Fibroblast of pulmonary artery (primary cell): ENCODE measurements around the gene ZMYM2.

ENCODE experiments used
- DNase-seq: peaks from one replicate; pipeline ENCODE4 v3.0.0-alpha.2; 2010; ENCODE audit warnings: low read depth
- H3K4me3 ChIP-seq: replicated peaks from 2 replicates; pipeline ENCODE4 v1.5.1; 2011; ENCODE audit warnings: low read depth, mild to moderate bottlenecking, control low read depth, low read length, moderate library complexity
- CTCF ChIP-seq: IDR thresholded peaks from 2 replicates; pipeline ENCODE4 v1.5.1; 2011; ENCODE audit warnings: mild to moderate bottlenecking, control low read depth, low read length, inconsistent platforms; ENCODE audit errors: missing control alignments

ZMYM2 gene

DNA sequence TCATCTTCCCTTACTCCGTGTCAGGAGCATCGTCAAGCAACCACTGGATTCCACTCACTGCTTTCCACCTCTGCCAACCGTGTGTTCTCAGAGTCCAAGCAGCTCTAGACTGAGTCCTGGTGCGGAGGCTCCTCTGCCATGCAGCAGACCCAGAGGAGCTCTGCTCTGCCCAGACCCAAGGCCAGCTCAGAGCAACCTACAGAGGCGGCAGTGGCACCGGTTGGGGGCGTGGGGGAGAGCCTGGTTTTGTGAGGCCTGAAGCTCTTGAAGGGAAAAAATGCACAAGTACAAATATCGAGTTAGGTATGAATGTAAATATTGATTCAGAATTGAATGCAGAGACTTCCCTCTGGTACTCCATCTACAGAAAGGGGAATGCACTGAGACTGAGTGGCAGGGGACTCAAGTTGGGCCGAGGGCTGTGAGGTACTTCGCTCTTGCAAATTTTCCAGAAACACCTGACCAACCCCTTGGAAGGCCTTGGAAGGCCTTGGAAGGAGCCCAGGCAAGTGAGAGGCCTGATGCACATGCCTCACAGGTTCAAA, 155.6 kb downstream of the ZMYM2 start:
- DNase-seq = no peak
- TF ChIP-seq CTCF = no peak

GRCh38 chr13:20116213-20116612, 157.7 kb downstream of the ZMYM2 start:
- no peak overlapping the region for H3K4me3 ChIP-seq
- no peak for TF ChIP-seq CTCF
- no peak for DNase-seq

More for the DNA sequence above, 155.6 kb downstream of the ZMYM2 start:
- H3K4me3 ChIP-seq = no peak overlapping the region

- DNase-seq = peak; percentile 32
- TF ChIP-seq CTCF = no peak
- H3K4me3 ChIP-seq = peak overlapping the region; percentile 55
These were observed 160.0 kb downstream of the ZMYM2 start for GRCh38 chr13:20118268-20119140.

DNA sequence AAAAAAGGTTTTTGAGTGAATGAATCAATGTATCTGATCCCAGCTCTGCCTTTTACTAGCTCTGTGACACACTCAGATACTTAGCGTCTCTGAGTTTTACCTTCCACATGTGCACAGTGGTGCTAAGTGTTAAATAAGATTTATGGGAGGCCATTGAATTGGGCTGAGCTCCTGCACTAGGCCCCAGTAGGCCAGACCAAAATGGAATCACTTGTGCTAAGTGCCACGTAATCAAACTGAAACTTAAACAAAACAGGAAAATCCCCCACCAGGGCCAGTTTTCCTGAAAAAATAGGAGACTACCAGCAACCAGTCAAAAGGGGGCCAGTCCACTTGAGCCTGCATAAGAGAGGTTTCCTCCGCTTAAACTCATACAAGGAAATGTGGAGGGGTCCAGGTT, 161.4 kb downstream of the ZMYM2 start:
- no peak for DNase-seq
- TF ChIP-seq CTCF = no peak
- no peak overlapping the region for H3K4me3 ChIP-seq

DNA sequence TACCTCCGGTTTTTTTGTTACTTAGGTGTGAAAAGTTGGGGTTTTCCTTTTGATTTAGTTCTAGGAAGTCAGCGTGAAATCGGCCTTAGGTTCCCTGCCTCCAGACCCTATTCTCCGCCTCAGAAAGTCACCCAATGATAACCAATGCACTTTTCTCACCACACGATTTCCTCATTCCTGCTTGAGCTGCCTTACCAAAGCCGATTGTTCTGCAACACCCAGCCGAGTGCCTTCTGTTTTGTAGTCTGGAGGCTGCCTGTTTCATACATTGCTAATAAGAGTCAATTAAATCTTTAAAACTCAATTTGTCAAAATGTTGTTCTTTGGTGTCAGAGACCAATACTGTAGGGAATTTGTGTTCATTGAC, 162.6 kb downstream of the ZMYM2 start:
- TF ChIP-seq CTCF = no peak
- DNase-seq = no peak
- no peak overlapping the region for H3K4me3 ChIP-seq

DNA sequence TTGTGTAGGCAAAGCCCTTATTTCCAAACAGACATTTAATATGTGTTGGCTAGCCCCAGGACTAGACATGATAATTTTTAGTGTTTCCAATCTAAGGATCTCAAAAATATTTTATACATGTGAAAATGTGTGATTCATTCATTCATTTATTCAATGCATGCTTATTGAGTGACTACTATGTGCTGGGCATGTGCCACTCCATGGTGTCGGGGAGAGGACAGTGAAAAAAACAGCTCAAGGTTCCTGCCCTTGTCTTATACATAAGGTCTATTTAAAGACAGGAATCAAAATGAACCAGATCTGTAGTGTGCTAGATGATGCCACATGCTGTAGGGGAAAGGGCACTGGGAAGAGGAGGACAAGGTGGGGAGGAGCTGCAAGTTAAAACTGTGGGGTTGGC, 165.8 kb downstream of the ZMYM2 start:
- no peak overlapping the region for H3K4me3 ChIP-seq
- DNase-seq = no peak
- no peak for TF ChIP-seq CTCF
